ENCODE measurements around the gene PIGO.

- TF ChIP-seq POLR2AphosphoS5 (IDR thresholded peaks at IDR 0.05; ENCODE audit: low read depth, low read length) (no peak), POLR2A (IDR thresholded peaks at IDR 0.05; ENCODE audit: low read depth, low read length) (no peak)
These were observed 7.3 kb upstream of the PIGO start for GRCh38 chr9:35103660-35104191.
